ENCODE data around the gene TSEN15.
"Not testable (repeated sequence)": the region's sequence is repeated elsewhere in the genome, so short reads cannot be mapped to it uniquely, and the experiment has no call there.

Gene TSEN15

DNA sequence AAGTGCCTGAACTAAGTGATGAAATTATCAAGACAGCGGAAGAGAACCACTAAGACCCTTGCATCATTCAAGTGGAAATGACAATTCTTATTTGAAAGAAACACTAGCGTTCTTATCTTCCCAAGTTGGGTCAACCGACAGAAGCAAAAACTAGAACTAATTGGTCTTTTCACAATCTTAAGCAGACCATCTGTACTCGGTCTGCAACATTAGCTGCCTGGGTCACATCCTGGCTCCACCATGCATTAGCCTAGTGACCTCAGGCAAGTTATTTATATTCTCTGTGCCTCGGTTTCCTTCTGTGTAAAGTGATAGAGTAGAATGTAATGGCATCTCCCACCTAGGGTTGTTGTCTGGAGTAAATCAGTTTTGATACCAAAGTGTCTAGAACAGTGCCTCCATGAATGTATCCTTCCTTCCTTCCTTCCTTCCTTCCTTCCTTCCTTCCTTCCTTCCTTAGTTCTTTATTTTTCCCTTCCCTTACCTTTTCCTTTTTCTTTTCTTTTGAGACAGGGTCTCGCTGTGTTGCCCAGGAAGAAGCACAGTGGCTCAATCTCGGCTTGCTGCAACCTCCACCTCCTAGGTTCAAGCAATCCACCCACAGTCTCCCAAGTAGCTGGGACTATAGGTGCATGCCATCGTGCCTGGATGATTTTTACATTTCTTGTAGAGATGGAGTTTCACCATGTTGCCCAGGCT lies 20.0 kb upstream of the TSEN15 start:
- FAIRE-seq: no peak
- DNase-seq (ENCODE audit: low spot score): no peak

- no peak for FAIRE-seq
- DNase-seq (ENCODE audit: low spot score): no peak
These were observed 19.1 kb upstream of the TSEN15 start for GRCh38 chr1:184032306-184032929.

- FAIRE-seq: no peak
These were observed 18.6 kb upstream of the TSEN15 start for GRCh38 chr1:184032930-184033418.

DNA sequence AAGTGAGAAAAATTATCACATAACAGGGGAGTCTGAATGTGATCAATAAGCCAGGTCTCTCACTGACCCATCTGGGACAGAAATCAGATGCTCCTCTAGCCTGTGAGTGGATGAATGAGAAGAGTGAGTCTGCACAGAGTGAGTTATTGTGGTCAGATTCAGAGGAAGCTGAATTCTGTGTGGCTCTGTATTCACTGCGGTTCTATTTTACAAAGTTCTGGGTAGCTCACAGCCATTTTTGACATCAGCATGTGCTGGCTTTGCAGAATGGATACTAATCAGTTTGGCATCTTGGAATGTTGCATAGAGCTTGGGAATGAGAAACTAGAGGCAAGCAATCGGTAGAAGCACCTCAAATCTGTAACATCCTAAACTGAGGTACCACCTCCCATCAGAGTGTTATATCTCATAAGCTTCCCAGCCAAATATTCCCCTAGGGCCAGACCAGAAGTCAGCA lies 17.8 kb upstream of the TSEN15 start:
- DNase-seq (ENCODE audit: low spot score) (no peak), FAIRE-seq (no peak)

More at GRCh38 chr1:184032930-184033418, 18.6 kb upstream of the TSEN15 start:
- no peak for DNase-seq (ENCODE audit: low spot score)

- DNase-seq (ENCODE audit: low spot score): no peak
- no peak for FAIRE-seq
These were observed 16.7 kb upstream of the TSEN15 start for GRCh38 chr1:184034761-184035379.

DNA sequence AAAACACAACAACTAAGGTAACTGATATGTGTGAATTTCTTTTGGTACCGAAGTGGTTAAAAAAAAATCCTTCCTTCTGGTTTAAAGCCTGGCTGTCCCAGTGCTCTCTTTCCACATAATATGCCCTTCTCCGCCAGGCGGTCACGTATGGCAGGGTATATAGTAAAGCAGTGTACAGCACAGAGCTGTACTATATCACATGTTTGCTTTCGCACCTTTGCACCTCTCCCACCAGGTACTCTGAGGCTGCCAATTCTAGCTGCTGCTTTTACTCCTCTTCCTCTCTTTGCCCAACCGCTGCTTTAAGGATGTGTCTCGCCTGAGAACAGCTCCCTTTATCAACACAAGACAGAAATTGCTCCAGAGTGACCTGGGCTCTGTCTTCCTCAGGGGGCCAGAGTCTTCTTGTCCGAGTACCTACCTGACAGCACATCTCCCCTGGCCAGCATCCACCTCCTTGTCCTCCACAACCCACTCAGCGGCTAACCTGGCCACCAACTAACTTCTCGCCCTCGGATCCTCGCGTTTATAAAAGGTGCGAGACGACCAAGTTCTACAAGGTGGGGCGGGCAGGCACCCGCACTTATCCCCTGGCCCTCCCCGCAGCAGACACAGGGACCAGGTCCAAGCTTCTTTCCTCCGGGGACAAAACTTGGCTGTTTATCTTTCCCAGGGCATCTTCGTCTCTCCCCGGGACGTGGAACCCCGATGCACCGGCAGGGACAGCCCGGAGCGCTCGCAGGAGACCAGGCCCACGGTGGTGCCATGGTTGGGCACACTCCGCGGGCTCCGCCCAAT lies 15.6 kb upstream of the TSEN15 start:
- no peak for FAIRE-seq
- DNase-seq (ENCODE audit: low spot score): no peak

DNA sequence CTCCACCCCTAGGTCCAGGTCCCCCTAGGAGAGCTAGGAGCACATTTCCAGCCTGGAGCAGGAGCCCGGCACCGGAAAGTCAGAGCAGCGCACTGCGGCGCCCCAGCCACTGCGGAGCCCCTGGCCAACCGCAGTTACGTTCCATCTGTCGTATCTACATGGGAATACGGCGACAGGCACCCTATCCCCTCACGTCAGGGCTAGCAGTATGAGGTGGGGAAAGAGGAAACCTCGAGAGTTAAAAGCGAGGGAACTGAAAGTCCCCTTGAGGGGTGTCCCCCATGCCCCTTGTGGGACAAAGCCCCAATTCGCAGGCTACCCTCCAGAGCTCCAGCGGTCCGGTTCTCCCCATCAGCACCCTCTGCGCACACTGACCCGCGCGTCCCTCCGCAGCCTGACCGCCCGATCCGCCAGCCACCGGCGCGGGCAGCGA lies 15.0 kb upstream of the TSEN15 start:
- FAIRE-seq: no peak

GRCh38 chr1:184037849-184038591 lies 13.5 kb upstream of the TSEN15 start:
- no peak for FAIRE-seq

More for the DNA sequence above, 15.0 kb upstream of the TSEN15 start:
- no peak for DNase-seq (ENCODE audit: low spot score)

GRCh38 chr1:184039126-184039525 lies 12.4 kb upstream of the TSEN15 start:
- DNase-seq (ENCODE audit: low spot score): no peak
- no peak for FAIRE-seq

More at GRCh38 chr1:184037849-184038591, 13.5 kb upstream of the TSEN15 start:
- DNase-seq (ENCODE audit: low spot score): no peak

GRCh38 chr1:184041731-184042130 lies 9.8 kb upstream of the TSEN15 start:
- DNase-seq (ENCODE audit: low spot score) (no peak), FAIRE-seq (no peak)

DNA sequence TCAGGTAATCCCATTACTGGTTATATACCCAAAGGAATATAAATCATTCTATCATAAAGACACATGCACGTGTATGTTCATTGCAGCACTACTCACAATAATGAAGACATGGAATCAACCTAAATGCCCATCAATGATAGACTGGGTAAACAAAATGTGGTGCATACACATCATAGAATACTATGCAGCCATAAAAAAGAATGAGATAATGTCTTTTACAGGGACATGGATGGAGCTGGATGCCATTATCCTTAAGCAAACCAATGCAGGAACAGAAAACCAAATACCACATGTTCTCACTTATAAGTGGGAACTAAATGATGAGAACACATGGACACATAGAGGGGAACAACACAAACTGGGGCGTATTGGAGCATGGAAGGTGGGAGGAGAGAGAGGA lies 8.2 kb upstream of the TSEN15 start:
- not testable (repeated sequence) for FAIRE-seq; DNase-seq (ENCODE audit: low spot score)

GRCh38 chr1:184044603-184045376 lies 6.7 kb upstream of the TSEN15 start:
- no peak for FAIRE-seq
- no peak for DNase-seq (ENCODE audit: low spot score)

DNA sequence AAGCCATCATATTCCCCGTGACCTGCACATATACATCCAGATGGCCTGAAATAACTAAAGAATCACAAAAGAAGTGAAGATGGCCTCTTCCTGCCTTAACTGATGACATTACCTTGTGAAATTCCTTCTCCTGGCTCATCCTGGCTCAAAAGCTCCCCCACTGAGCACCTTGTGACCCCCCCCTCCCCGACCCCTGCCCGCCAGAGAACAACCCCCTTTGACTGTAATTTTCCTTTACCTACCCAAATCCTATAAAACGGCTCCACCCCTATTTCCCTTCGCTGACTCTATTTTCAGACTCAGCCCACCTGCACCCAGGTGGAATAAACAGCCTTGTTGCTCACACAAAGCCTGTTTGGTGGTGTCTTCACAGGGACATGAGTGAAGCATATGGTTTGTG lies 4.0 kb upstream of the TSEN15 start:
- DNase-seq (ENCODE audit: low spot score); FAIRE-seq: not testable (repeated sequence)

DNA sequence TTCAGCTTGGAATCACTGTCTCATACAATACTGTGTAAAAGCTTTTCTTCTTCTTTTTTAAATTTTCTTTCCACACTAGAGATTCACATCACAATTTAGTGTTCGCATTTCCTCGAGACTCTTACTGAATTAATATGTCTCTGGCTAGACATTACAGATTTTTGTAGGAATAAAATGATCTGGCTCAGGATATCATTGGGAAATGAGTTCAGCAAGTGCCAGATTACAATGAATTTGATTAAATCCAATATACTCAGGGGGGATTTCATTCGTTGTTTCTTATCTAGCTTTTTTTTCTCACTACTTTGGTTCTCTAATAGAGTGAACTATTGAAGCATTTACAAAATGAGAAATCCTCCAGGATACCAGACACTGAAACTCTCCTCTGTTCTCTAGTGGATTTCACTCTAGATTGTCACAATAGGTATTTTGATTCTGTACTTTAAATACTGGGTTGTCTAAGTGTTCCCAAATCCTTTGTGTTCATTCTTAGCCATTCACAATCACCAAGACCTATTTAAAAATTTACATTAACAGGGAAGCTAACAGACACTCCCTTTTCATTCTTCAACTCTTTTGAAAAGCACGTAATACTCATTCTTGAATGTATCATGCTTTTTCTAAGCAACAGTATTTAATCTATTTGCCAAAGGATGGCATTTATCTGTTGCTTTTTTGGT lies 2.8 kb upstream of the TSEN15 start:
- no peak for DNase-seq (ENCODE audit: low spot score)

DNA sequence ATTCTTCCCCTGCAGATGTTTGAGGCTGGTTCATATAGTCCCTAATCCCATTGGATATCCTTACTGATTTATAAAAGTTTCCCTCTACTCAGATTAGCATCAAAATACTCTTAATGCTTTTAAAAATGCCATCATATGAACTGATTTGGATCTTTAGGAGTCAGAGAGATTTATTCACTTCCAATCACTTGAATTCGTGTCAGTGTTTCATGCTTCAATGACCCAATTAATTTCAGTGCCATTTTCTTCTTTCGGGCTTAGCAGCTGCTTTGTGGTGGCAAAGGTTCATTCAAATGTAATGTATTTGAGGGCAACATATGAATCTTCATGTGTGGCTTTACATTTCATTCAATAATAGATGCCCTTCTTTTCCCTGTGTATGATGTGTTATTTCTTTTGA lies 2.2 kb upstream of the TSEN15 start:
- FAIRE-seq (no peak), DNase-seq (ENCODE audit: low spot score) (no peak)

More for the DNA sequence above, 2.8 kb upstream of the TSEN15 start:
- FAIRE-seq: no peak

DNA sequence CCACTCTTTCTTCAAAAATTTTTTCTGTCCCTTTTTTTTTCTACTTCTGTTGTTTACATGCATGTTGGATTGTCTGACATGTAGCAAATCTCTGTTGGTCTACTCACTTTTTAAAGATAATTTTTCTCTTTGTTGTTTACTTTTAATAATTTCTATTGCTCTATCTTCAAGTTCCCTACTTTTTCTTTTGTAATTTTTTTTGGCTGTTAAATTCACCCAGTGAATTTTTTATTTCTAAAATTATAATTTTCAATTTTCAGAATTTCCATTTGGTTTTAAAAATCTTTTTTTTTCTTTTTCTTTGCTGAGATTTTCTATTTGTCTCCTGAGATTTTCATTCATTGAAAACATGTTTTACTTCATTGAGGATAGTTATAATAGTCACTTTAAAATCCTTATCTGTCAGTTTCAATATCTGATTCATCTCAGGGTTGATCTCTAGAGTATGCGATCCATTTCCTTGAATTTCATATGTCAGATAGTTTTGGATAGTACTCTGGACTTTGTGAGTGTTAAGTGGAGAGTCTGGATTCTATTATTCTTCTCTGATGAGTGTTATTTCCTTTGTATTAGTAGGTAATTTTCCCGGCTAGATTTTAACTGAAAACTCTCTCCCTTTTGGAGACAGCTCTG lies 1.6 kb upstream of the TSEN15 start:
- FAIRE-seq (peak; percentile 14), DNase-seq (ENCODE audit: low spot score) (no peak)

GRCh38 chr1:184050636-184051035 lies 894 bp upstream of the TSEN15 start:
- FAIRE-seq: no peak

GRCh38 chr1:184051138-184051484 lies 419 bp upstream of the TSEN15 start:
- FAIRE-seq: no peak
- no peak for DNase-seq (ENCODE audit: low spot score)

More at GRCh38 chr1:184050636-184051035, 894 bp upstream of the TSEN15 start:
- no peak for DNase-seq (ENCODE audit: low spot score)

DNA sequence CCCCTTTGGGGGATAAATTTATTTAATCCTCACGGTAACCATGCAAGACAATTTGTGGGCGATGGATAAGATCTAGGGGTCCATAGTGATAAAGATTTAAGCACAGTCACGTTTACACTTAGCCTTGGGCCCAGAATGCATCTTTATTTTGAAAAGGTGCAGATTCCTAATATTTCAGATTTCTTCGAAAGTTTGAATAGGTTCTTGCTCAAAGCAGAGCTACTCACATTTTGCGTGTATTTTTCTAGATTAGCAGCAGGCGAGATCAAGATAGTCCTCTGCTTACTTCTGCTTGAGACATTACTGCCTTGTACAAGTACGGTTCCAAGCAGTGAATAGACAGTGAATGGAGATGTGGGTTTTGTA lies 647 bp downstream of the TSEN15 start:
- no peak for FAIRE-seq
- DNase-seq (ENCODE audit: low spot score): no peak
